ENCODE measurements around the gene PTPN14.
"Not testable (repeated sequence)": the region's sequence is repeated elsewhere in the genome, so short reads cannot be mapped to it uniquely, and the experiment has no call there.

Gene PTPN14

GRCh38 chr1:214510477-214510876 lies 40.9 kb downstream of the PTPN14 start:
- H3K4me3 ChIP-seq (replicated peaks in 1 of 2; ENCODE audit: low read depth in 2 of 2, low read length in 2 of 2) = no peak overlapping the region
- no peak for DNase-seq (ENCODE audit: low read depth in 2 of 2)
- no peak for TF ChIP-seq CTCF (IDR thresholded peaks at IDR 0.05; ENCODE audit: low read depth, low read length)

GRCh38 chr1:214509622-214510021 lies 41.8 kb downstream of the PTPN14 start:
- H3K4me3 ChIP-seq (replicated peaks in 1 of 2; ENCODE audit: low read depth in 2 of 2, low read length in 2 of 2); DNase-seq (ENCODE audit: low read depth in 2 of 2): not testable (repeated sequence)

- no peak for DNase-seq (ENCODE audit: low read depth in 2 of 2)
- no peak for TF ChIP-seq CTCF (IDR thresholded peaks at IDR 0.05; ENCODE audit: low read depth, low read length)
- H3K4me3 ChIP-seq (replicated peaks in 1 of 2; ENCODE audit: low read depth in 2 of 2, low read length in 2 of 2) = no peak overlapping the region
Observed at GRCh38 chr1:214506972-214507431, 44.4 kb downstream of the PTPN14 start.

- no peak for TF ChIP-seq CTCF (IDR thresholded peaks at IDR 0.05; ENCODE audit: low read depth, low read length)
- no peak overlapping the region for H3K4me3 ChIP-seq (replicated peaks in 1 of 2; ENCODE audit: low read depth in 2 of 2, low read length in 2 of 2)
- no peak for DNase-seq (ENCODE audit: low read depth in 2 of 2)
Observed at GRCh38 chr1:214505134-214505533, 46.3 kb downstream of the PTPN14 start.

- H3K4me3 ChIP-seq (replicated peaks in 1 of 2; ENCODE audit: low read depth in 2 of 2, low read length in 2 of 2) = no peak overlapping the region
- no peak for TF ChIP-seq CTCF (IDR thresholded peaks at IDR 0.05; ENCODE audit: low read depth, low read length)
- no peak for DNase-seq (ENCODE audit: low read depth in 2 of 2)
Observed at GRCh38 chr1:214504330-214504729, 47.1 kb downstream of the PTPN14 start.

GRCh38 chr1:214503553-214503952 lies 47.8 kb downstream of the PTPN14 start:
- no peak for TF ChIP-seq CTCF (IDR thresholded peaks at IDR 0.05; ENCODE audit: low read depth, low read length)
- no peak overlapping the region for H3K4me3 ChIP-seq (replicated peaks in 1 of 2; ENCODE audit: low read depth in 2 of 2, low read length in 2 of 2)
- DNase-seq (ENCODE audit: low read depth in 2 of 2) = peak; percentile 30 to 51

GRCh38 chr1:214500340-214501055 lies 50.9 kb downstream of the PTPN14 start:
- no peak for TF ChIP-seq CTCF (IDR thresholded peaks at IDR 0.05; ENCODE audit: low read depth, low read length)
- no peak overlapping the region for H3K4me3 ChIP-seq (replicated peaks in 1 of 2; ENCODE audit: low read depth in 2 of 2, low read length in 2 of 2)
- no peak for DNase-seq (ENCODE audit: low read depth in 2 of 2)

All from cardiac fibroblast (primary cell).